ENCODE data around the gene MIF.

GRCh38 chr22:23892706-23893105, 1.5 kb upstream of the MIF start:
- no peak for TF ChIP-seq EZH2 (IDR thresholded peaks at IDR 0.05; ENCODE audit: insufficient read depth, poor library complexity, severe bottlenecking)
- TF ChIP-seq EZH2phosphoT487 (IDR thresholded peaks at IDR 0.05; ENCODE audit: insufficient read depth, low read depth) = no peak

All from GM23248 (cell line).